HL-60/S4 (cell line): ENCODE results near the gene DIAPH2.

Experiments used
- in situ Hi-C: fragments of 300-500 bp; cut with MboI; formaldehyde crosslinking; loops from 2 replicates; pipeline ENCODE4 v1.14.3; 2022; ENCODE audit warnings: low sequenced_read_pairs

DIAPH2 gene

GRCh38 chrX:97155816-97156215 lies 471.2 kb downstream of the DIAPH2 start:
- in situ Hi-C loops, result no loop called here

- in situ Hi-C loops, result no loop called here
Observed at GRCh38 chrX:97158269-97158668, 473.6 kb downstream of the DIAPH2 start.

GRCh38 chrX:97159916-97160800 lies 475.5 kb downstream of the DIAPH2 start:
- in situ Hi-C loops, result no loop called here

- in situ Hi-C loops, result no loop called here
Observed at GRCh38 chrX:97167333-97167732, 482.7 kb downstream of the DIAPH2 start.

- in situ Hi-C loops, result no loop called here
Observed at GRCh38 chrX:97168646-97169045, 484.0 kb downstream of the DIAPH2 start.

- in situ Hi-C loops, result no loop called here
Observed at GRCh38 chrX:97175147-97175546, 490.5 kb downstream of the DIAPH2 start.

- in situ Hi-C loops, result no loop called here
Observed at GRCh38 chrX:97189668-97190067, 505.0 kb downstream of the DIAPH2 start.

- in situ Hi-C loops, result no loop called here
Observed at GRCh38 chrX:97199501-97199900, 514.9 kb downstream of the DIAPH2 start.

- in situ Hi-C loops, result no loop called here
Observed at GRCh38 chrX:97200454-97200853, 515.8 kb downstream of the DIAPH2 start.

- in situ Hi-C loops, result no loop called here
Observed at GRCh38 chrX:97210501-97210900, 525.9 kb downstream of the DIAPH2 start.

GRCh38 chrX:97211070-97211469 lies 526.4 kb downstream of the DIAPH2 start:
- in situ Hi-C loops, result no loop called here

GRCh38 chrX:97215186-97215585 lies 530.5 kb downstream of the DIAPH2 start:
- in situ Hi-C loops, result no loop called here

GRCh38 chrX:97224148-97224547 lies 539.5 kb downstream of the DIAPH2 start:
- in situ Hi-C loops, result no loop called here

GRCh38 chrX:97229318-97229717 lies 544.7 kb downstream of the DIAPH2 start:
- in situ Hi-C loops, result no loop called here

GRCh38 chrX:97230948-97231347 lies 546.3 kb downstream of the DIAPH2 start:
- in situ Hi-C loops, result no loop called here

- in situ Hi-C loops, result no loop called here
Observed at GRCh38 chrX:97234471-97235081, 549.9 kb downstream of the DIAPH2 start.

GRCh38 chrX:97238632-97239031 lies 554.0 kb downstream of the DIAPH2 start:
- in situ Hi-C loops, result no loop called here

GRCh38 chrX:97252111-97252510 lies 567.5 kb downstream of the DIAPH2 start:
- in situ Hi-C loops, result no loop called here

- in situ Hi-C loops, result no loop called here
Observed at GRCh38 chrX:97260679-97261078, 576.0 kb downstream of the DIAPH2 start.

- in situ Hi-C loops, result no loop called here
Observed at GRCh38 chrX:97266406-97267121, 581.9 kb downstream of the DIAPH2 start.

GRCh38 chrX:97267396-97268181 lies 582.9 kb downstream of the DIAPH2 start:
- in situ Hi-C loops, result no loop called here
